HL-60 (cell line): Measurements from ENCODE around the gene BIN1.

Source experiments
- GABPA ChIP-seq: IDR thresholded peaks from 2 replicates; pipeline ENCODE4 v1.6.1; 2012; ENCODE audit warnings: low read depth
- POLR2AphosphoS5 ChIP-seq: IDR thresholded peaks from 2 replicates; pipeline ENCODE4 v1.6.1; 2012; ENCODE audit warnings: low read depth
- SPI1 ChIP-seq: IDR thresholded peaks from 2 replicates; pipeline ENCODE4 v1.6.1; 2012; ENCODE audit warnings: low read depth, mild to moderate bottlenecking, borderline replicate concordance
- TF ChIP-seq, protein P1 (sequence below): IDR thresholded peaks from one replicate; pipeline ENCODE4 v1.5.1; 2011; ENCODE audit warnings: low read length, control low read depth, inconsistent platforms; ENCODE audit not compliant: insufficient read depth

DNA sequence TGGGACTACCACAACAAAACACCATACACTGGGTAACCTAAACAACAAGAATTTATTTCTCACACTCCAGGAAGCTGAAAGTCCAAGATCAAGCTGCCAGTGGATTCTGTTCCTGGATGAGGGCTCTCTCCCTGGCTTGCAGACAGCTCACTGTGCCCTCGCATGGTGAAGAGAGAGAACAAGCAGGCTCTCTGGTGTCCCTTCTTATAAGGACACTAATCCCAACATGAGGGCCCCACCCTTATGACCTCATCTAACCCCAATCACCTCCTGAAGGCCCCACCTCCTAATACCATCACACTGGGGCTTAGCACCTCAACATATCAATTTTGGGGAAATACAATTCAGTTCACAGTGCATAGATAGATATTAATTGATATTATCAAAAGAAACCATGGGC lies 83.5 kb downstream of the BIN1 start:
- TF ChIP-seq, protein P1, sequence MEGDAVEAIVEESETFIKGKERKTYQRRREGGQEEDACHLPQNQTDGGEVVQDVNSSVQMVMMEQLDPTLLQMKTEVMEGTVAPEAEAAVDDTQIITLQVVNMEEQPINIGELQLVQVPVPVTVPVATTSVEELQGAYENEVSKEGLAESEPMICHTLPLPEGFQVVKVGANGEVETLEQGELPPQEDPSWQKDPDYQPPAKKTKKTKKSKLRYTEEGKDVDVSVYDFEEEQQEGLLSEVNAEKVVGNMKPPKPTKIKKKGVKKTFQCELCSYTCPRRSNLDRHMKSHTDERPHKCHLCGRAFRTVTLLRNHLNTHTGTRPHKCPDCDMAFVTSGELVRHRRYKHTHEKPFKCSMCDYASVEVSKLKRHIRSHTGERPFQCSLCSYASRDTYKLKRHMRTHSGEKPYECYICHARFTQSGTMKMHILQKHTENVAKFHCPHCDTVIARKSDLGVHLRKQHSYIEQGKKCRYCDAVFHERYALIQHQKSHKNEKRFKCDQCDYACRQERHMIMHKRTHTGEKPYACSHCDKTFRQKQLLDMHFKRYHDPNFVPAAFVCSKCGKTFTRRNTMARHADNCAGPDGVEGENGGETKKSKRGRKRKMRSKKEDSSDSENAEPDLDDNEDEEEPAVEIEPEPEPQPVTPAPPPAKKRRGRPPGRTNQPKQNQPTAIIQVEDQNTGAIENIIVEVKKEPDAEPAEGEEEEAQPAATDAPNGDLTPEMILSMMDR, result no peak
- TF ChIP-seq GABPA, result no peak
- TF ChIP-seq SPI1, result no peak
- TF ChIP-seq POLR2AphosphoS5, result no peak
